NCI-H460 (cell line): ENCODE results near the gene DCLK2. TPM values are rescaled to one million over a fixed set of nuclear protein-coding genes. Genes with fewer than 3 reads are reported as not detected.
"Not testable (repeated sequence)": the region's sequence is repeated elsewhere in the genome, so short reads cannot be mapped to it uniquely, and the experiment has no call there.

Experiments used
- DNase-seq: peaks from one replicate; pipeline ENCODE4 v3.0.0-alpha.2; 2016; ENCODE audit warnings: low read depth; ENCODE audit errors: extremely low read depth
- total RNA-seq: library from RNA; depleted of rRNA; stranded (reverse); fragments of >200 nt; shearing (Covaris generic); gene quantifications from 2 replicates; pipeline ENCODE4 v1.2.3, GENCODE V29; 2014

DCLK2 gene
- total RNA-seq, 1 experiment from 2014 or later, result 12.8 TPM

DNA sequence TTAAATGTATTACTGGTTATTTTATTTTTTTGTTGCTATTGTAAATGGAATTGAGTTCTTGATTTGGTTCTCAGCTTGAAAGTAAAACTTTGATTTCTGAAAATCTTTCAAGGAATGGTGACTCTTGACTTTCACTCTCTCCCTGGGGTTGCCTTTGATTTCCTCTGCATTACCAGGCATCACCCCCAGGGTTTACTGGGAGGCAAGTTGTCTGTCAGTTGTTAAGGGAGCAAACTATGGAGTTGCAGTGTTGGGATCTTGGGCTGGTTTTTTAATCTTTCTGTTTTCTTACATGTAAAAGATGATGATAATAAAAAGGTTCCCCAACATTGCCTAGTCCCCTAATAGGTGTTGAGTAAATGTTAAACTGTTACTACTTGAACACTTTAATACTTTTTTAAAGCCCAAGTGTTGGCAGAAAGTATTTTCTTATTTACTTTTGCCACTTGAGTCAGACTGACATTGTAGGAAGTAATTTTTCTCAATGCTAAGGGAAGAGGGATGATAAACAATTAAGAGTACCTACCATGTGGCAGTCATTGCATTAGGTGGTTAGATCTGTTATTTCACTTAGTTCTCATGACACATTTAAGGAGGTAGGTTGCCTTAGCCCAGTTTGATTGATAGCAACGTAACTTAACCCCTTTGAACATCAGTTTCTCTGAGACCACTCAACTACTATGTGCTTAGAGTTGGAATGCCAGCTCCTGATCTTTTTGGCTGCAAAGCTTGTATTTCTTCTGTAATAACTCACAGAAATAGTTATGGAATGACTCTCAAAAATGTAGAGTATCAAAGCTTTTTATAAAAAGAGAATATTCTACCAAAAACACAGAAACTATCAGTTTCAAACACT is 67.1 kb downstream of the DCLK2 start:
- peak; percentile 17 for DNase-seq

GRCh38 chr4:150145946-150146340 is 67.7 kb downstream of the DCLK2 start:
- no peak for DNase-seq

DNA sequence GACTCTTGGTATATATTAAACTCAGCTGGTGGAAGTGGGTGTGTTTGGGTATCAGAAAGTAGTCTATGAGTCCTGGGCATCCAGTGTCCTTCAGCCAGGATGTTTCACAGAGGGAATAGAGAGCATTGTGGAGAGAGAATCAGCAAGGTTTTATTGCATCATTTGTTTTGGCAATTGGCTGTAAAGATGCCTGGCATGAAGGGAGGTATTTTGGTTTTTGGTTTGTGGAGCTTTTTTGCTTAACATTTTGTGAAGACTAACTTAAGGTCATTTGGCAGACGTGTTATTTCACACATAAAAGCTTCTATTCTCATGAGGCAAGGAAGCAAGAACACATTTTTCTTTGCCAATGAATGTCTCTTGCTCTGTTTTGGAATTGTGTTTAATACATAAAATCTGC is 71.1 kb downstream of the DCLK2 start:
- DNase-seq, result no peak

DNA sequence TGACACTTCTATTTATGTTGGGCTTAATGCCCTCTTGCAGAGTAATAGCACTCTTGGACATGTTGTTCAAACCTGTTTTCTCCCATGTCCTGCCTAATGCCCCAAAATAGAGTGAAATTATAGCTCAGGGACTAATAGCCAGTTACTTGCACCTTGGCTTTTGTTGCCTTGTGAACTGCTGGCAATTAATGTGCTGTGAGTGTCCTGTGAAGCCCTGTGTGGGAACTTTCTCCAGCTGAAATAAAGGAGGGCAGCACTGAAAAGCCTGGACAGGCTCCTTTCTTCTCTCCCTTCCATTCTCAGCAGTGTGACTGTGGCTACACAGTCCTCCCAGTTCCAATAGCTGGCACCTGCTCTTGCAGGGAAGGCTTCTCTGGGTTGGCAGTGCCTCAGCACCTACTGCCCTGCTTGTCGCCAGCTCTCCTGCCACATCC is 72.4 kb downstream of the DCLK2 start:
- no peak for DNase-seq

- no peak for DNase-seq
Measured at GRCh38 chr4:150152766-150153165, 74.5 kb downstream of the DCLK2 start.

DNA sequence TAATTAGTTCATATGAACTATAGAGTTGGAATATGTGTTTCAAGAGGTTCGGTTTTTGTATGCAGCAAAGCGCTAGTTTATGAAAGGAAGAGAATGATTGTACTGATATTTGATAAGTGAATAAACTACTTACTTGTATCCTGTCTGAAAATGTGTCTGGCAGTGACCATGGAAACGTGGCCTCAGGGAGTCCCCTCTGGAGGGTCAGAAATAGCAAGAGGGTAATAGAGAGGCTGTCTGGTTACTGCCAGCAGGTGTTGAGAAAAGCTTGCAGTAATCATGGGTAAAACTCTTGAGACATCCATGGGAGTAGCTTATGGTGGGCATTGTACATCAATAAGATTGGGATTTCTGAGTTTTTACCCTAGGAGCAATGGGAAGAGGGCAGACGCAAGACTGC is 77.1 kb downstream of the DCLK2 start:
- no peak for DNase-seq

DNA sequence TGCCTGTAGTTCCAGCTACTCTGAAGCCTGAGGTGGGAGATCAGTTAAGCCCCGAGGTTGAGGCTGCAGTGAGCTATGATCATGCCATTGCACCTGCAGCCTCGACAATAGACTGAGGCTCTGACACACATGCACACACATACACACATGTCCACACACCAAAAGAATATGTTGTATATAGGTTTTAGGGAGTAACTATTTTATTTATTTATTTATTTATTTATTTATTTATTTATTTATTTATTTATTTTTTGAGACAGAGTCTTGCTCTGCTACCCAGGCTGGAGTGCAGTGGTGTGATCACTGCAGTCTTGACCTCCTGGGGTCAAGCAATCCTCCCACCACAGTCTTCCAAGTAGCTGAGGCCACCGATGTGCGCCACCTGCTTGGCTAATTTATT is 78.3 kb downstream of the DCLK2 start:
- DNase-seq, result no peak

DNA sequence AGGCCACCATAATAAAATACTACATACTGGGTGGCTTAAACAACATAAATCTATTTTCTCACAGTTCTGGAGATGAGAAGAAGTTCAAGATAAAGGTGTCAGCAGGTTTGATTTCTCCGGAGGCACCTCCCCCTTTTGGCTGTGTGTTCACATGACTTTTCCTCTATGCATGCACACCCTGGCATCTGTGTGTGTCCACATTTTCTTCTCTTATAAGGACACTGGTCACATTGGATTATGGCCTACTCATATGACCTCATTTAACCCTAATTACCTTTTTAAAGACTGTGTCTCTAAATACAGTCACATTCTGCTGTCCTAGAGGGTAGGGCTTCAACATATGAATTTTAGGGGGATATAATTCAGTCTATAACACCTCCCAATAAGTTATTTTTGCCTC is 79.8 kb downstream of the DCLK2 start:
- no peak for DNase-seq

DNA sequence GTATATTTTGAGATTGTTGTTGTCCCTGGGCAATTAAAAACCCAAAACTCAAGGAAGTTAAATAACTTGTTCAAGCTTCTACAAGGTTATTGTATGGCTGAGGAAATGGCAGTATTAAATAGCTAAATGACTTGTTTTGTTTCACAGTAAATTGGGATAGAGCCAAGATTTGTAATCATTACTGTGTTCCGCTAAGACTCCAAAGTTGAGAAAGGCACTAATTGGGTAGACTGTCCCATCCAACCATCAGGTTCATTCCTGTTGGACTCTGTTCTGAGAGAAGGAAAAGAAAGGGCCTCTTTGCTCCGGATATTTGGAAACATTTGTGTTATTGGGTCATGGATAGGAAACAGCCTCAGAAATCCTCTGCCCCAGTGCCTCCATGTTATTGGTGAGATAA is 82.2 kb downstream of the DCLK2 start:
- DNase-seq, result no peak

GRCh38 chr4:150161109-150161508 is 82.9 kb downstream of the DCLK2 start:
- DNase-seq, result no peak

GRCh38 chr4:150162020-150162419 is 83.8 kb downstream of the DCLK2 start:
- DNase-seq, result not testable (repeated sequence)

DNA sequence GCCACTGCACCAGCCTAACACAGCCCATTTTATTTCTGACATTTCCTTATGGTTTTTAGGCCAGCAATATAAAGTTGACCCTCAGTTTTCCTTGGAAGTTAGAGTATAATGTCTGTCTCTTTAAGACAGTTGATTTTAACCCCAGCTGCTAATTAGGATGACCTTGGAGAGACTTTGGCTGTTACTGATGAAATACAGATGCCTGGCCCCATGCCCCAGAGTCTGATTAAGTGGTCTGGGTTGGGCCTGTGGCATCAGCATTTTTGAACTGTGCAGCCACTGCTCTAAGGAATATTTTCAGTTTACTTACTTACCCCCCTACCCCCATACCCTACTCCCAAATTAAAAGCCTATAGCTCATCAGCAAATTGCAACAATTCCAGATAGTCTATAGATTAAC is 85.8 kb downstream of the DCLK2 start:
- DNase-seq, result no peak

DNA sequence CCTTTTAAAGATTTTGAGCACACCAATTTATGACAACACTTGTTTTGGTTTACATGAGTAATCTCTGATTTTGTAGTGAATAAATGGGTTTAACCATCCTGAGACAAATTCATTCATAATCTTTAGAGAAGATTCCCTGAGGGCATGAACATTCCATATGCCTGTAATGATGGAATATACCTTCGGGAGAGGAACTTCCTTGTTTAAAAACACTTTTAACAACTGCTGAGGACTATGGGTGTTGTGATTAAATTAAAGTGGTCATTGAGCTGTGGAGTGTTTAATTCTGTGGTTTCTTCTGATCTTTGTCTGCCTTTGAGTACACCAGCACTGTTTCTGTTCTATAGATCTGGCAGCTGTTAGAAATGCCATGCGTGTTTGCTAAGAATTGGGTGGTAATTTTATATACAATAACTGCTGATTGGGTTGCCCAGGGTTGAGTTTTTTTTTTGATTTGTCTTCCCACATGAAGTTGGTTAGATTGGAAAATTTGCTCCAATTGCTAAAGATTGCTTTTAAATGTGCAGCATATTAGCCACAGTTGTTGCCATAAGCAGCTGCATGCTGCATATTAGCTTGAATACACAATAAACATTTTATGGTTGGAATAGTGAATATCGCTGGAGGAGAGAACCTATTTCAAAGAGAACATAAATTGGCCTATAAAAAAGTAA is 86.8 kb downstream of the DCLK2 start:
- DNase-seq, result no peak

GRCh38 chr4:150167054-150167453 is 88.8 kb downstream of the DCLK2 start:
- no peak for DNase-seq

GRCh38 chr4:150173432-150173861 is 95.2 kb downstream of the DCLK2 start:
- DNase-seq, result no peak

GRCh38 chr4:150173982-150174398 is 95.7 kb downstream of the DCLK2 start:
- DNase-seq, result no peak

DNA sequence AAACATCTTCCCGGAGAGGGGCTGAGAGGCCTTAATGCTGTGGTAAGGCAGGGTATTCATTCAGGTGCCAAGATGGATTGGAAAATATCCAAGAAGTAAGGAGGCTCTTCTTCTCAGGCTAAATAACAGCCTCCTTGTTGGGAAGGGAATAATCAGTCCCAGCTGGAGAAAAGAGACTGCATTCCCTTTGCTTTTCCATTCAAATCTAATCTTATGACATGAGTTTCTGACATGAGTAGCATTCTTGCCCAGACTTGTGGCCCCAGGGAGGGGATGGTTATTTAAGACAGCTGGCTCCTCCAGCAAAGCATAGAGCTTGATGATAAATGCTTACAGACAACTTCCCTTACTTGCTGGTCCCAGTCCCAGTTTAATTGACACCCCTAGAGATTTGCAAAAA is 98.3 kb downstream of the DCLK2 start:
- no peak for DNase-seq

DNA sequence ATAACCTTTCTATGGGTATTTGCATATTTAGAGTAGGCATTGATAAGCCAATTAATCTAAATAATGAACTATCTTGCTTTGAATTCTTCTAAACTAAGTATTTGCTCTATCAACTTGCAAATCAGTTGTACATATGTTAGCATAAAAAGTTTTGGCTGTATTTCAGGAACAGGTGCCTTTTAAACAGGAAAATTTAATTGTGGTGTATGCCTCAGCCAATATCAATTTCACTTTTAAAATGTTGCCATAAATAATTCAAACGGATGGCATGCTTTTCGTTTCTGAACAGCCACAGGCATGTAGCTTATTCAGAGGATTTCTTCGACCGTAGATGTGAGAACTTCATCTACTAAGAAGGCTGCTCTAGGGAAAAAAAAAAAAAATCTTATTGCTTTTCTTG is 99.9 kb downstream of the DCLK2 start:
- DNase-seq, result no peak

DNA sequence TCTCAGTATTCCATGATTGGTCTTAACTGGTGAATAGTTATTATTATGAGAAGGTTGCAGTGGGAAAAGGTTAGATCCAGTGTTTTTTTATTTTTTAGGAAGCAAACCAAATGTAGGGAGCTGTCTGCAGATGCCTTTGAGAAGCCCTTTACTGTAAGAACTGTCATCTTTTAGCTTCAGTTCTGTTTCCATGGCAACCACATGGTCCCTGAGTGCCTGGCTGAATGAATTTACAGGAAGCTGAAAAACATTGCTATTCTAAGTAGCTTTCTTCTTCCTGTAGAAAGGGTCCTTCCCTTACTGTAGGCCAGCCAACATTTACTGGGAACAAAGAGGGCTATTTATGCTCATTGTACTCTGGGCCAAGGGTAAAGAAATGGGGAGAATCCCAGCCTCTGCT is 103.3 kb downstream of the DCLK2 start:
- DNase-seq, result no peak

DNA sequence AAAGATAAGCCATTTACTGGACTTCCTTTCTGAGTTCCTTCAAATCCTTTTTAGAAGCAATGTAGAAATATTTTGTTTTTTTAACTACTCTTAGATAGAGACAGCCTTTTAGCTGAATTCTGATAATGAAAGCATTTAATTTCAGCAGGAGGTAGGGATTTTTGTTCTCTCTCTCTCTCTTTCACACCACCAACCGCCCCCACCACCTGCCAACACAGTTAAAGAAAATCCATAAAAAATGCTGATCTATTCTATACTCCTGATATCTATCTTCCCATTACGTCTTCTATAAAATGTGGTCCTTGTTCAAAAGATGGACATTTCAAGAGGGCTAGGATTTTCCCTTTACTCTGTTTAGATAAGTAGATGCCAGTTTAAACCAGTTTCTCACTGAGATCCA is 104.5 kb downstream of the DCLK2 start:
- no peak for DNase-seq

DNA sequence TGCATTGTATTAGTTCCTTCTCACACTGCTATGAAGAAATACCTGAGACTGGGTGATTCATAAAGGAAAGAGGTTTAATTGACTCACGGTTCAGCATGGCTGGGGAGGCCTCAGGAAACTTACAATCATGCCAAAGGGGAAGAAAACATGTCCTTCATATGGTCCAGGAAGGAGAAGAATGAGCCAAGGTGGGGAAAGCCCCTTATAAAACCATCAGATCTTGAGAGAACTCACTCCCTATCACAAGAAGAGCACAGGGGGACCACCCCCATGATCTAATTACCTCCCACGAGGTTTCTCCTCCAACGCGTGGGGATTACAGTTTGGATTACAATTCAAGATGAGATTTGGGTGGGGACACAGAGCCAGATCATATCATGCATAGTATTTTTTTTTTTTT is 106.8 kb downstream of the DCLK2 start:
- DNase-seq, result not testable (repeated sequence)

- DNase-seq, result no peak
Measured at GRCh38 chr4:150192986-150193385, 114.7 kb downstream of the DCLK2 start.
